ENCODE data around the gene SLFN14. TPM values are rescaled to one million over a fixed set of nuclear protein-coding genes. Genes with fewer than 3 reads are reported as not detected.

SLFN14 gene
- total RNA-seq, 5 donors from 2014 or later (not counting 1 experiment from before 2014, with no cell fraction given), result not detected

DNA sequence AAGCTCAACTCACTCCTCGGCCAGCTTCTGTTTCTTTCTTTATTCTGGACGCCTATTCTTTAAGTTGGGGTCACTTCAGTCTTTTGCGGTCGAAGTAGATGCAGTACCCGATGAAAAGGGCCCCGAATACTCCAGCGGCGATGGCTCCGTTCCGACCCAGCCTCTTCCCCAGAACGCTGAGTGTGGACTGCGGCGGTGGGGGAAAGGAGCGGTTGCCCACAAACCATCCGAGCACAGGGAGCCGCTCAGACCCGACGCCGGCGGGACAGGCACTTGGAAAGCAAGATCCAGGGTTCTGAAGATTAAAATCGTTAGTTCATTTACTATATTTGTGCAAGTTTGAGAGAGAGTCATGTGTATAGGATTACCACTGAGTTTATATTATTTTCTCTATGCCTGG, 45.6 kb downstream of the SLFN14 start:
- H3K4me3 ChIP-seq (ENCODE audit: control insufficient read depth in 1 of 2, extremely low read depth in 1 of 2, low read length in 1 of 2), result no peak overlapping the region
- no peaks in the 10 kb centered on the region for H3K9me3 ChIP-seq
- Mint-ChIP-seq H3K9me3 (no peaks in the 10 kb centered on the region), H3K4me1 (peaks cover 78 to 89% (median 85%) of the 10 kb centered on the region in 3 donors), H3K27me3 (no peaks in the 10 kb centered on the region), H3K27ac (peak overlapping the region; percentile 23 to 65), H3K36me3 (peaks cover 76% of the 10 kb centered on the region), H3K4me3 (peak overlapping the region in 2 of 3 donors; percentile 17 to 35)
- ATAC-seq (replicated peaks in 1 of 4), result no peak
- peaks cover 5 to 41% of the 10 kb centered on the region in 2 experiments for H3K4me1 ChIP-seq (ENCODE audit: control insufficient read depth in 1 of 2, extremely low read depth in 1 of 2, insufficient read depth in 2 of 2, low read length in 2 of 2)
- ChIA-PET POLR2A (interaction anchor here in 1 of 2 donors (0.6 kb wide), 1 partner anchor 160 kb away, joined by 3 read pairs; no protein-coding TSS in a partner anchor), CTCF (interaction anchor here in 1 of 2 donors (1.5 kb wide), 1 partner anchor 21 kb away, joined by 4 read pairs; no protein-coding TSS in a partner anchor)
- peaks cover 0 to 42% of the 10 kb centered on the region in 2 donors for H3K36me3 ChIP-seq (ENCODE audit: control insufficient read depth in 2 of 2, extremely low read depth in 1 of 2, insufficient read depth in 1 of 2, low read length in 1 of 2)
- DNase-seq, result no peak
- H3K27me3 ChIP-seq (replicated peaks in 1 of 2; ENCODE audit: control insufficient read depth in 2 of 2, extremely low read depth in 1 of 2, insufficient read depth in 2 of 2, low read length in 1 of 2), result no peaks in the 10 kb centered on the region
- 94% methylated on average over 21 of the region's 21 CpGs for WGBS (ENCODE audit: insufficient coverage)
- no peak overlapping the region for H3K27ac ChIP-seq (ENCODE audit: low read length)

DNA sequence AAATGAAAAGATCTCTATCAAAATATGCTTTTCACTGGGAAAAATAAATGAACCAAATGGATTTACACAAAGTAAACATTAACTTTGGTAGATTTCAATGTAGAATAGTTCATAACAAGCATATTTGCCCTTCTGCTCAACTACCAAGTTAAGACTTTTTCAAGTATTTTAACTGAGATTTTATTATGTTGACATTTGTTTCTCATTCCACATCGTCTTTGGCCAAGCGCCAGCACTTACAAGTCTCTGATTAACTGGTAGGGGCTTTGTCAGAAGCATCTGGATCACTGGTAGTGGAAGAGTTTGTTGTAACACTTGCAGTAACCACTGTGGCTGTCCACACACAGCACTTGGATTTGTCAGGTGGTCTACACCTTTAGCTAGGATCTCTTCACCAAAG, 46.1 kb downstream of the SLFN14 start:
- Mint-ChIP-seq H3K27ac (peak overlapping the region; percentile 23 to 65), H3K36me3 (peaks cover 76% of the 10 kb centered on the region), H3K27me3 (no peaks in the 10 kb centered on the region), H3K4me1 (peaks cover 78 to 87% (median 85%) of the 10 kb centered on the region in 3 donors), H3K4me3 (no peak overlapping the region), H3K9me3 (no peaks in the 10 kb centered on the region)
- Histone ChIP-seq H3K4me1 (ENCODE audit: control insufficient read depth in 1 of 2, extremely low read depth in 1 of 2, insufficient read depth in 2 of 2, low read length in 2 of 2) (peaks cover 2 to 36% of the 10 kb centered on the region in 2 experiments), H3K9me3 (no peaks in the 10 kb centered on the region), H3K36me3 (ENCODE audit: control insufficient read depth in 2 of 2, extremely low read depth in 1 of 2, insufficient read depth in 1 of 2, low read length in 1 of 2) (peaks cover 0 to 42% of the 10 kb centered on the region in 2 donors), H3K27ac (ENCODE audit: low read length) (no peak overlapping the region), H3K4me3 (ENCODE audit: control insufficient read depth in 1 of 2, extremely low read depth in 1 of 2, low read length in 1 of 2) (no peak overlapping the region), H3K27me3 (replicated peaks in 1 of 2; ENCODE audit: control insufficient read depth in 2 of 2, extremely low read depth in 1 of 2, insufficient read depth in 2 of 2, low read length in 1 of 2) (no peaks in the 10 kb centered on the region)
- WGBS (ENCODE audit: insufficient coverage), result 90% methylated on average over 2 of the region's 2 CpGs
- no peak for DNase-seq
- ChIA-PET CTCF (interaction anchor here in 1 of 2 donors (1.5 kb wide), 1 partner anchor 21 kb away, joined by 4 read pairs; no protein-coding TSS in a partner anchor), POLR2A (interaction anchor here in 1 of 2 donors (0.7 kb wide), 1 partner anchor 28 kb away, joined by 3 read pairs; no protein-coding TSS in a partner anchor)
- no peak for ATAC-seq (replicated peaks in 1 of 4)

Other genes starting within 250 kb of the SLFN14 start
- gene SLFN11, start 187.2 kb downstream of the SLFN14 start, total RNA-seq, result 10 to 100 TPM; 22.2 to 43.2 (median 31.0) TPM
- gene SLFN12, start 128.3 kb downstream of the SLFN14 start, total RNA-seq, result 1 to 10 TPM; 4.9 to 8.1 (median 7.1) TPM
- gene SLFN13, start 112.1 kb downstream of the SLFN14 start, total RNA-seq, result 10 to 100 TPM; 26.6 to 34.9 (median 30.9) TPM
- gene SLFN12L, start 23.1 kb downstream of the SLFN14 start, total RNA-seq, result 100 to 1,000 TPM in 1 of 5 donors, 10 to 100 TPM in 4; 79.7 to 113 (median 90.7) TPM
- gene PEX12, start 17.8 kb upstream of the SLFN14 start, total RNA-seq, result 1 to 10 TPM; 3.6 to 6.6 (median 5.6) TPM
- gene AP2B1, start 26.5 kb upstream of the SLFN14 start, total RNA-seq, result 100 to 1,000 TPM; 106 to 157 (median 134) TPM
- under 1 TPM; 0.38 to 0.56 (median 0.39) TPM for gene RASL10B, start 170.8 kb upstream of the SLFN14 start, total RNA-seq
- under 1 TPM in 4 of 5 donors, not detected in 1; 0.07 to 0.26 (median 0.21) TPM for gene GAS2L2, start 192.4 kb upstream of the SLFN14 start, total RNA-seq
- gene C17orf50, start 200.1 kb upstream of the SLFN14 start, total RNA-seq, result not detected
- gene MMP28, start 234.8 kb upstream of the SLFN14 start, total RNA-seq, result 10 to 100 TPM in 2 of 5 donors, 1 to 10 TPM in 3; 3.4 to 11.4 (median 6.9) TPM
- gene TAF15, start 248.7 kb upstream of the SLFN14 start, total RNA-seq, result 100 to 1,000 TPM; 186 to 228 (median 201) TPM